ENCODE measurements around the gene GPRIN3. TPM values are rescaled to one million over a fixed set of nuclear protein-coding genes. Genes with fewer than 3 reads are reported as not detected.

GPRIN3 gene
- total RNA-seq, result 0.51 and 1.5 TPM in 2 replicates

- DNase-seq, result peak; percentile 39
Observed at GRCh38 chr4:89307446-89308160, at the start of gene GPRIN3. TSS of gene GPRIN3 (minus strand) at chr4:89307800. CDS start at chr4:89250110, 57,690 bp downstream.

- no peak for DNase-seq
Observed at GRCh38 chr4:89357340-89357739, 49.7 kb upstream of the GPRIN3 start.

- no peak for DNase-seq
Observed at GRCh38 chr4:89356086-89356485, 48.5 kb upstream of the GPRIN3 start.

- no peak for DNase-seq
Observed at GRCh38 chr4:89353514-89353913, 45.9 kb upstream of the GPRIN3 start.

GRCh38 chr4:89352541-89352940 is 44.9 kb upstream of the GPRIN3 start:
- DNase-seq, result no peak

- no peak for DNase-seq
Observed at GRCh38 chr4:89351201-89351600, 43.6 kb upstream of the GPRIN3 start.

GRCh38 chr4:89347363-89348025 is 39.9 kb upstream of the GPRIN3 start:
- no peak for DNase-seq

GRCh38 chr4:89344571-89344970 is 37.0 kb upstream of the GPRIN3 start:
- no peak for DNase-seq

- DNase-seq, result no peak
Observed at GRCh38 chr4:89338206-89338605, 30.6 kb upstream of the GPRIN3 start.

- no peak for DNase-seq
Observed at GRCh38 chr4:89337681-89338080, 30.1 kb upstream of the GPRIN3 start.

- DNase-seq, result no peak
Observed at GRCh38 chr4:89336818-89337420, 29.3 kb upstream of the GPRIN3 start.

GRCh38 chr4:89334830-89335229 is 27.2 kb upstream of the GPRIN3 start:
- no peak for DNase-seq

GRCh38 chr4:89334311-89334710 is 26.7 kb upstream of the GPRIN3 start:
- no peak for DNase-seq

- DNase-seq, result no peak
Observed at GRCh38 chr4:89331686-89332544, 24.3 kb upstream of the GPRIN3 start.

- no peak for DNase-seq
Observed at GRCh38 chr4:89331197-89331596, 23.6 kb upstream of the GPRIN3 start.

GRCh38 chr4:89329280-89329679 is 21.7 kb upstream of the GPRIN3 start:
- no peak for DNase-seq

GRCh38 chr4:89324671-89325070 is 17.1 kb upstream of the GPRIN3 start:
- DNase-seq, result no peak

GRCh38 chr4:89322671-89323070 is 15.1 kb upstream of the GPRIN3 start:
- no peak for DNase-seq

- no peak for DNase-seq
Observed at GRCh38 chr4:89319756-89320155, 12.2 kb upstream of the GPRIN3 start.

GRCh38 chr4:89316931-89317366 is 9.3 kb upstream of the GPRIN3 start:
- peak; percentile 76 for DNase-seq

GRCh38 chr4:89316211-89316610 is 8.6 kb upstream of the GPRIN3 start:
- no peak for DNase-seq

GRCh38 chr4:89314291-89314690 is 6.7 kb upstream of the GPRIN3 start:
- no peak for DNase-seq

GRCh38 chr4:89312066-89312465 is 4.5 kb upstream of the GPRIN3 start:
- no peak for DNase-seq

All from dermis blood vessel endothelial cell (primary cell).